ENCODE measurements around the gene PNPO.

The PNPO gene

GRCh38 chr17:47998044-47998443, 56.7 kb downstream of the PNPO start:
- no peak for DNase-seq (ENCODE audit: low read depth)

Data from ELR (cell line).